DMS53 treated with DMSO at 0.1 percent for 48 hours (cell line): ENCODE data around the gene ABHD2.

Source experiments
- DNase-seq: peaks from one replicate; lab custom pipeline; 2025; ENCODE audit not compliant: unreplicated experiment; lab: John Stamatoyannopoulos, UW

ABHD2 gene

GRCh38 chr15:89187301-89187985, 99.2 kb downstream of the ABHD2 start:
- DNase-seq: no peak

GRCh38 chr15:89187986-89188514, 99.8 kb downstream of the ABHD2 start:
- no peak for DNase-seq

- DNase-seq: no peak
Measured at GRCh38 chr15:89192136-89192535, 103.9 kb downstream of the ABHD2 start.

GRCh38 chr15:89192766-89193165, 104.5 kb downstream of the ABHD2 start:
- no peak for DNase-seq

- DNase-seq: no peak
Measured at GRCh38 chr15:89194608-89195007, 106.4 kb downstream of the ABHD2 start.

GRCh38 chr15:89195836-89196235, 107.6 kb downstream of the ABHD2 start:
- DNase-seq: no peak

- DNase-seq: no peak
Measured at GRCh38 chr15:89196241-89196640, 108.0 kb downstream of the ABHD2 start.

GRCh38 chr15:89196994-89197393, 108.7 kb downstream of the ABHD2 start:
- no peak for DNase-seq

GRCh38 chr15:89197503-89197971, 109.3 kb downstream of the ABHD2 start:
- DNase-seq: no peak

- no peak for DNase-seq
Measured at GRCh38 chr15:89198196-89198595, 109.9 kb downstream of the ABHD2 start.

- no peak for DNase-seq
Measured at GRCh38 chr15:89198934-89199333, 110.7 kb downstream of the ABHD2 start.

- no peak for DNase-seq
Measured at GRCh38 chr15:89199746-89200145, 111.5 kb downstream of the ABHD2 start.

- no peak for DNase-seq
Measured at GRCh38 chr15:89200182-89200581, 111.9 kb downstream of the ABHD2 start.

- no peak for DNase-seq
Measured at GRCh38 chr15:89201465-89202005, 113.3 kb downstream of the ABHD2 start.

GRCh38 chr15:89203705-89204273, 115.5 kb downstream of the ABHD2 start:
- DNase-seq: no peak

GRCh38 chr15:89205991-89206585, 117.8 kb downstream of the ABHD2 start:
- no peak for DNase-seq

- DNase-seq: peak; percentile 58
Measured at GRCh38 chr15:89206908-89207331, 118.7 kb downstream of the ABHD2 start.

- DNase-seq: no peak
Measured at GRCh38 chr15:89208256-89208655, 120.0 kb downstream of the ABHD2 start.

GRCh38 chr15:89209057-89209456, 120.8 kb downstream of the ABHD2 start:
- DNase-seq: no peak

- DNase-seq: no peak
Measured at GRCh38 chr15:89211678-89212170, 123.5 kb downstream of the ABHD2 start.

- no peak for DNase-seq
Measured at GRCh38 chr15:89215627-89216026, 127.4 kb downstream of the ABHD2 start.

- DNase-seq: no peak
Measured at GRCh38 chr15:89217031-89217430, 128.8 kb downstream of the ABHD2 start.
